NCI-H1694 (cell line): ENCODE results near the gene AGBL3.

Source experiments
- DNase-seq: peaks from one replicate; lab custom pipeline; 2025; lab: John Stamatoyannopoulos, UW

The AGBL3 gene

GRCh38 chr7:134986363-134987251 is at the start of gene AGBL3:
TSS of gene AGBL3 (plus strand) at chr7:134986508. CDS start at chr7:134987934, 1,426 bp downstream.
- DNase-seq: peak; percentile 93

GRCh38 chr7:134936893-134937510 is 49.3 kb upstream of the AGBL3 start:
- DNase-seq: no peak

GRCh38 chr7:134938141-134938540 is 48.2 kb upstream of the AGBL3 start:
- no peak for DNase-seq

- DNase-seq: no peak
Observed at GRCh38 chr7:134939136-134939535, 47.2 kb upstream of the AGBL3 start.

GRCh38 chr7:134940729-134941128 is 45.6 kb upstream of the AGBL3 start:
- no peak for DNase-seq

GRCh38 chr7:134941185-134941900 is 45.0 kb upstream of the AGBL3 start:
- no peak for DNase-seq

- DNase-seq: no peak
Observed at GRCh38 chr7:134941952-134942351, 44.4 kb upstream of the AGBL3 start.

GRCh38 chr7:134942690-134943466 is 43.4 kb upstream of the AGBL3 start:
- no peak for DNase-seq

- DNase-seq: no peak
Observed at GRCh38 chr7:134943785-134944400, 42.4 kb upstream of the AGBL3 start.

- no peak for DNase-seq
Observed at GRCh38 chr7:134945691-134946090, 40.6 kb upstream of the AGBL3 start.

- no peak for DNase-seq
Observed at GRCh38 chr7:134946260-134946659, 40.0 kb upstream of the AGBL3 start.

- DNase-seq: no peak
Observed at GRCh38 chr7:134947329-134947728, 39.0 kb upstream of the AGBL3 start.

GRCh38 chr7:134947831-134948230 is 38.5 kb upstream of the AGBL3 start:
- no peak for DNase-seq

- DNase-seq: no peak
Observed at GRCh38 chr7:134948246-134948645, 38.1 kb upstream of the AGBL3 start.

GRCh38 chr7:134948736-134949135 is 37.6 kb upstream of the AGBL3 start:
- DNase-seq: no peak

GRCh38 chr7:134949171-134949570 is 37.1 kb upstream of the AGBL3 start:
- no peak for DNase-seq

- DNase-seq: peak; percentile 55
Observed at GRCh38 chr7:134954197-134955082, 31.9 kb upstream of the AGBL3 start.

GRCh38 chr7:134957005-134957404 is 29.3 kb upstream of the AGBL3 start:
- no peak for DNase-seq

- no peak for DNase-seq
Observed at GRCh38 chr7:134959810-134960209, 26.5 kb upstream of the AGBL3 start.

- DNase-seq: no peak
Observed at GRCh38 chr7:134962270-134962780, 24.0 kb upstream of the AGBL3 start.
